ENCODE data around the gene NOTO.

- TF ChIP-seq ZSCAN20 (CRISPR knock-in tag; IDR thresholded peaks at IDR 0.05) (no peak), RAD21 (conservative IDR thresholded peaks at IDR 0.05 in 1 of 2, IDR thresholded peaks at IDR 0.05 in 1 of 2) (no peak), JUNB (IDR thresholded peaks at IDR 0.05) (no peak), REST (IDR thresholded peaks at IDR 0.05) (no peak), POLR2A (IDR thresholded peaks at IDR 0.05; ENCODE audit: low read length) (no peak), EP300 (IDR thresholded peaks at IDR 0.05) (no peak), HMGXB4 (CRISPR knock-in tag; IDR thresholded peaks at IDR 0.05; ENCODE audit: borderline replicate concordance) (no peak), ZC3H11A (IDR thresholded peaks at IDR 0.05) (no peak), MAFK (IDR thresholded peaks at IDR 0.05; ENCODE audit: partially characterized antibody) (no peak), CTCF (IDR thresholded peaks at IDR 0.05) (no peak), ZFP36 (IDR thresholded peaks at IDR 0.05; ENCODE audit: borderline replicate concordance, partially characterized antibody) (no peak), PHF8 (IDR thresholded peaks at IDR 0.05; ENCODE audit: borderline replicate concordance, low read depth) (no peak)
These were observed 35.8 kb downstream of the NOTO start for GRCh38 chr2:73238149-73238548.

Measured in A549 (cell line).